Measurements from ENCODE around the gene RELL2.
A peak's percentile ranks its signal among the peaks of the same experiment; 100 is the strongest.

RELL2 gene

DNA sequence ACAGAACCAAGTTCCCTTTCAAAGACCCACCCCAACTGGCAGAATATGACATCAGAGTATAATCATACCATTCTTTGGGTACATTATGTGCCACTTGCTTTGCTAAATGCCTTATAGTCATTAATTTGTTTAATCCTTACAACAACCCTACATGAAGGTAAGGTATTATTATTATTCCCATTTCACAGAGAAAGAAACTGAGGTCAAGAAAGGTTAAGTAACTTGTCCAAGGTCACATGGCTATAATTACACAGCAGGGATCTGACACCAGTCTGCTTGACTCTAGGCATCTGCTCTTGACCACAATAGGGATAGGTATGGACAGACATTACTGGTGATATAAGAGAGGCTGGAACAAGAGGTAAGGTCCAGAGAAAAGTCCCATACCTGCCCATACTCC is 13.2 kb downstream of the RELL2 start:
- DNase-seq (ENCODE audit: low read depth): no peak

GRCh38 chr5:141650851-141651727 is 14.3 kb downstream of the RELL2 start, which contains the start of gene FCHSD1:
FCHSD1 (minus strand) TSS chr5:141651418; CDS start chr5:141651368, 50 bp downstream.
- DNase-seq (ENCODE audit: low read depth): peak; percentile 75

DNA sequence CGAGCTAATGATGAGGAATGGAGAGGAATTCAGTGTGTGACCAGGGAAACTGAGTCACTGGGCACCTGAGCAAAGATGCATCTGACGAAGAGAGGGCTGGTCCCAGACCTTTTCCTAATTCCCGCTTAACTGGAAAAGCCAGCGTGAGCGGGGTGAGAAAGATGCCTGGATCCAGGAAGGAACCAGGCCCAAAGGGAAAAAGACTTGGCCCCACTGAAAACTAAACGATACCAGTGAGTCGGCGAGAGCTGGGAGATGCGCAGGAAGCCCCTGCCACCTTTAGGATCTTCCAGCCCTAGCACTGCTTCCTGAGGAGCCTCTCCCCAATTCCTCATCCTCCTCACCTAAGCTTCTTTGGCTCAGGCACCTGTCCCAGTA is 14.9 kb downstream of the RELL2 start:
- DNase-seq (ENCODE audit: low read depth): no peak

DNA sequence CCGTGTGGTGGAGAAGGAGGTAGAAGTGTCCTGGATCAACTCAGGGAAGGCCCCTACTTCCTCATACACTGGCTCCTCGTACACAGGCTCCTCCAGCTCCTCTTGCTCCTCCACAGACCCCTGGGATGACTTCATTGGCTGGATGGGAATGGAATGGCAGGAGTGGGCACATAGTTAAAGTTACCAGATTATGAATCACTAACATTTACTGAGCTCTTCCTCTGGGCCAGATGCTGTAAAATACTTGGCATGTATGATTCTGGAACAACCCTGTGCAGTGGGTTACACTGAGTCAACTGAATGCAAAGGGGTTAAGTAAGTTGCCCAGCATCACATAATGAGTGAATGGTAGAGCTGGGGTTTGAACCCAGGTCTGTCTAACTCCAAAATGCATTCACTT is 17.5 kb downstream of the RELL2 start:
- DNase-seq (ENCODE audit: low read depth): no peak

- no peak for DNase-seq (ENCODE audit: low read depth)
Observed at GRCh38 chr5:141655020-141655419, 18.2 kb downstream of the RELL2 start.

GRCh38 chr5:141656396-141656795 is 19.6 kb downstream of the RELL2 start:
- no peak for DNase-seq (ENCODE audit: low read depth)

DNA sequence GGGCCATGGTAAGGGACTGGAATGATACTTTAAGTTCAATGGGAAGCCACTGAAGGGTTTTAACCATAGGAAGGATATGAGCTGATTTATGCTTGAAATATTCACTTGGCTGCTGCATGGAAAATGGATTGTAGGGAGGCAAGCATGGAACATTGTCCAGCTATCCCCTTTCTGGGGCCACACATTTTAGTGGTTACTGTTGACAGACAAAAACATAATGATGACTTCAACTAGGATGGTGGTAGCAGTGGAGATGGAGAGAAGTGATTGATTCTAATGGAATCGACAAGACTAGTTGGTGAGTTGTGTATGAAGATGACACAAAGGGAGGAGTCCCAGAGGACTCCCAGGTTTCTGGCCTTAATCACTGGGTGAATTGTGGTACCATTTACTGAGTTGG is 20.6 kb downstream of the RELL2 start:
- DNase-seq (ENCODE audit: low read depth): no peak

GRCh38 chr5:141657937-141658545 is 21.2 kb downstream of the RELL2 start:
- DNase-seq (ENCODE audit: low read depth): no peak

- no peak for DNase-seq (ENCODE audit: low read depth)
Observed at GRCh38 chr5:141662028-141662427, 25.2 kb downstream of the RELL2 start.

GRCh38 chr5:141663506-141663905 is 26.7 kb downstream of the RELL2 start:
- DNase-seq (ENCODE audit: low read depth): no peak

DNA sequence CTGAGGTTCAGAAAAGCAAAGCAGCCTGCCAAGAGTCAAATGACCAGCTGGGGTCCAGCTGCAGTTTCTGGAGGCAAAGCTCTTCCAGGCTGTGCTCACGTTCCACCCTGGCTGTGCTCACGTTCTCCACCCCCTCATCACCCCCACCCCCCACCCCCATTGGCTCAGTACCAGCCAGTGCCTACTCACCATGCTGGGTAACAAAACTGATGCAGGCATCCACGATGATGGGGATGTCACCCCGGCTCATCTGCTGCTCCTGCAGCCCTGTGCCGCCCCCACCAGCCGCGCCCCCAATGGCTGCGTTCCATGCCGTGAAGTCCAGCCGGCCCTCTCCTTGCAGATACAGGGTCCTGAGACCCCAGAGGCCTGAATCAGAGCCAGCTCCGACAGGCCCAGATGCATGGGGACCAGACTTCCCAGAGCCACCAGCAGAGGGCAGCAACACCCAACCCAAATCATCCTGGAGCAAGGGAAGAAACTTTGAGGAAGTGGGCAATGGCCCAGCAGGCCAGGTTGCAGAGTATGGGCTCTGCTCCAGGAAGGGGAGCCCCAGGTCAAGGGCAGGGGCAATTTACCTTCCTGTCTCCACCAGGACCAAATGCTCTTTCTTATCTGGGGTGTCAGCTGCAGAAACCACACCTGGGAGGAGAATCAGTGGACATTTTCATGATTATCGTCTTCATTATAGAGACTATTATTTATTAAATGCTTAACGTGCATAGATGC is 28.1 kb downstream of the RELL2 start:
- peak; percentile 56 for DNase-seq (ENCODE audit: low read depth)

- no peak for DNase-seq (ENCODE audit: low read depth)
Observed at GRCh38 chr5:141665995-141666940, 29.5 kb downstream of the RELL2 start.

DNA sequence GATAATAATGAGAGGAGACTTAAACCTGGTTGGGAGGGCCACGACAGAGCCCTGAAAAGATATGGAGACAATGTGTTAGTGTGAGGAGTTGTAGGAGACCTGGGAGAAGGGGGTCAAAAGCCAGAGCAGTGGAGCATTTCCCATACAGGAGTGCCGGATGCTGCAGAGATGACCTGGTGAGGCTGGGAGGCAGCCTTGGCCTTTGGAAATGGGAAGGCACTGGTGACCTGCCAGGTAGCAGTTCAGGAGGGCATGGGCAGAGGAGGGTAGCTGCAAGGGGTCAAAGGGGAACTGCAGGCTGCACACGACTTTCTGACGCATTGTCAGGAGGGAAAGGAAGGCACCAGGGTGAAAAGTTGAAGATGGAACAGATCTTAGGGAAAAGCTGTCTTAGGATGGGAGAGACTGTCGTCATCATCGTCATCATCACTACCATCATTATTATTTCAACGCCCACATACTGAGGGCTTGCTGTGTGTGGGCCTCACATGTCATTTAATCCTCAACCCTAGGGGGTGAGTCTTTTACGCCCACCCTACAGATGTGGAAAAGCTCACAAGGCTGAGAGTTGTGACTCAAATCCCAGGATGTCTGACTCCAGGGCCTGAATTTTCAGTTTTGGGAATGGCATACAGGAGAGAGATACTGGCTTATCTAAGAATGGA is 31.9 kb downstream of the RELL2 start:
- DNase-seq (ENCODE audit: low read depth): no peak

GRCh38 chr5:141669520-141669919 is 32.7 kb downstream of the RELL2 start:
- DNase-seq (ENCODE audit: low read depth): no peak

- no peak for DNase-seq (ENCODE audit: low read depth)
Observed at GRCh38 chr5:141672071-141672840, 35.5 kb downstream of the RELL2 start.

DNA sequence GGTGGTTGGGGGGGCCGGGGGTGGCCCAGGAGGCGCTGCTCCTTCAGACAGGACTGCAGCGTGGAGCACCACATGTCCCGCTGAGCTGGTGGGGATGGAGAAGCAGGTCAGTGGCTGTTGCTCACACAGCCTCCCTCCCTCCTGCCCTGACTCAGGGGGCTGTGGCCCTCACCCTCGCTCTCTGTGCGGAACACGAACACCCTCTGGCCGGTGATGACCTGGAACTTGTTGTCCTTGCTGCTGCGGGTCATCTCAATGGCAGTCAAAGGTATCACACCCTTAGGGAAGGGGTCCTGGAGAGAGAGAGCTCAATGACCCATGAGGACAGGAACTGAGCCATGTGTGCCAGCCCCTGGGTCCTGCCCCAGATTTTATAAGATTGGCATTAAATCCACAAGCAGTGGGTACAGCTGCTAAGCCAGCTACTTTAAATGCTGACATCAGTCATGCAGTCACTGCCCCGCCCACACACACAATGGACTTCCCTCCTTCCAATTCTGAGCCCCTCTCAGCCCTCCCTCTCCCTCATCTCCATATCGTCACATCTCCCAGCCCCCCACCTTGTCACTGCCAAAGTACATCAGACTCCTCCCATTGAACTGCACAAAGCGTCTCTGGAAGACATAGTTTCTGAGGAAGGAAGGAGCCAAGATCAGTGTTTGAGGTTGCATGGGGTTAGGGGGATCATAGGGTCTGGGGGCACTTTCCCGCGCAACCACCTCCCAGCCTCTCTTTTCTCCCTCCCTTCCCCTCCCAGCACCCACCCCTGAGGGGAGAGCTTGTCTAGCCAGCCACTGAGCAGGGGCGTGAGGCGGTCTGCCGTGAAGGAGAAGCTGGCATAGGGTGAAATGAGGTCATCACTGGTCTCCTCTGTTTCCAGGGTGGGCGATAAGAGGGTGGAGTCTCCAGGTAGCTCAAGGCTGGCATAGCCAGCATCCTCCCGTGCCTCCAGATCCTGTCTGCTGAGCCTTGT is 36.3 kb downstream of the RELL2 start:
- no peak for DNase-seq (ENCODE audit: low read depth)

GRCh38 chr5:141674747-141675146 is 38.0 kb downstream of the RELL2 start:
- DNase-seq (ENCODE audit: low read depth): no peak

- no peak for DNase-seq (ENCODE audit: low read depth)
Observed at GRCh38 chr5:141675672-141676071, 38.9 kb downstream of the RELL2 start.

GRCh38 chr5:141677415-141677814 is 40.6 kb downstream of the RELL2 start:
- DNase-seq (ENCODE audit: low read depth): no peak

Measured in CMK (cell line).